K562 (cell line): ENCODE results near the gene AGPAT2. TPM values are rescaled to one million over a fixed set of nuclear protein-coding genes. Genes with fewer than 3 reads are reported as not detected.

ENCODE experiments used
- ATAC-seq: fragments of 200-7000 bp; cut with Tn5 transposase; 3 replicates; pipeline ENCODE4 v1.9.1; 2020; ENCODE audit warnings: moderate library complexity
- BruUV-seq: library from RNA; stranded (reverse); fragments of 400-500 nt; replicated peaks from 2 replicates; lab custom pipeline; 2021; lab: Mats Ljungman, UMichigan
- CTCF ChIA-PET: fragments of 300-600 bp; formaldehyde crosslinking; extraction: SDS; loops from one replicate; lab custom pipeline; 2021; ENCODE audit warnings: low intra/inter-chr PET ratio; lab: Yijun Ruan, JAX
- POLR2A ChIA-PET: fragments of 300-600, 350-650 bp; sonication (Branson Sonifier 250); formaldehyde crosslinking; extraction: SDS; loops from one replicate; lab custom pipeline; 2021; ENCODE audit warnings: antibody characterized with exemption, inconsistent platforms; lab: Yijun Ruan, JAX
- DNase-seq, 4 experiments: peaks; one replicate each; pipeline versions ENCODE4 v3.0.0 to v3.0.0-alpha.2; 2011 to 2018; ENCODE audit warnings: low spot score in 3 of 4, mixed read lengths in 3 of 4; ENCODE audit errors: extremely low read depth in 1 of 4
- FAIRE-seq: peaks from 2 replicates; lab custom pipeline; 2011; peaks lifted over from hg19 to GRCh38; lab: Jason Lieb, UNC
- H2AFZ ChIP-seq: 2 replicates; pipeline ENCODE4 v1.6.0; 2011; ENCODE audit warnings: low read depth, low read length, control low read depth, inconsistent platforms
- H3K27ac ChIP-seq: fragments of 200-600 bp; 3 replicates; pipeline ENCODE4 v1.8.0; 2011; ENCODE audit warnings: low read depth, mild to moderate bottlenecking, control low read depth, inconsistent platforms, low read length, moderate library complexity, mixed read lengths; ENCODE audit errors: extremely low read depth
- H3K27me3 ChIP-seq, 2 experiments: fragments of 300-600 bp in 1 of 2; 2 replicates in 1 of 2; 3 replicates in 1 of 2; pipeline versions ENCODE4 v1.6.0 to v1.8.0; 2011; ENCODE audit warnings: inconsistent platforms in 2 of 2, low read length in 2 of 2, mild to moderate bottlenecking in 1 of 2, mixed read lengths in 1 of 2, moderate library complexity in 1 of 2; ENCODE audit not compliant: control insufficient read depth in 2 of 2, insufficient read depth in 2 of 2
- H3K36me3 ChIP-seq: fragments of 300-600 bp; 3 replicates; pipeline ENCODE4 v1.8.0; 2011; ENCODE audit warnings: mild to moderate bottlenecking, low read length, inconsistent platforms; ENCODE audit not compliant: control insufficient read depth, insufficient read depth
- H3K4me1 ChIP-seq, 2 experiments: fragments of 200-600 bp in 1 of 2; replicated peaks in 1 of 2; 2 replicates in 1 of 2; 3 replicates in 1 of 2; pipeline versions ENCODE4 v1.5.1 to v1.8.0; 2011; ENCODE audit warnings: inconsistent platforms in 2 of 2, low read length in 2 of 2, mild to moderate bottlenecking in 1 of 2, mixed read lengths in 1 of 2, moderate library complexity in 1 of 2; ENCODE audit not compliant: control insufficient read depth in 2 of 2, insufficient read depth in 2 of 2
- H3K4me2 ChIP-seq: 2 replicates; pipeline ENCODE4 v1.6.1; 2011; ENCODE audit warnings: low read length, control low read depth, inconsistent platforms, mixed read lengths; ENCODE audit not compliant: insufficient read depth
- H3K4me3 ChIP-seq: fragments of 200-600 bp; sonication (generic), shearing (Covaris generic); 2 replicates; pipeline ENCODE4 v1.5.1; 2016; ENCODE audit warnings: control low read depth, inconsistent platforms
- H3K79me2 ChIP-seq: fragments of 200-600 bp; 3 replicates; pipeline ENCODE4 v1.8.0; 2011; ENCODE audit warnings: low read length, inconsistent platforms; ENCODE audit not compliant: control insufficient read depth, insufficient read depth
- H3K9ac ChIP-seq, 2 experiments: 2 replicates each; pipeline versions ENCODE4 v1.6.0 to v1.6.1; 2011; ENCODE audit warnings: low read depth in 2 of 2, low read length in 2 of 2, control low read depth in 1 of 2, inconsistent platforms in 1 of 2, mild to moderate bottlenecking in 1 of 2, mixed read lengths in 1 of 2; ENCODE audit not compliant: insufficient read depth in 1 of 2
- H3K9me1 ChIP-seq: one replicate; pipeline ENCODE4 v1.6.0; 2011; ENCODE audit warnings: inconsistent platforms, mild to moderate bottlenecking, low read length, moderate library complexity; ENCODE audit not compliant: control insufficient read depth, insufficient read depth
- H3K9me3 ChIP-seq: replicated peaks from 2 replicates; pipeline ENCODE4 v1.5.1; 2011; ENCODE audit warnings: low read depth, low read length, inconsistent platforms; ENCODE audit not compliant: control insufficient read depth, insufficient read depth
- H4K20me1 ChIP-seq: replicated peaks from 2 replicates; pipeline ENCODE4 v1.6.1; 2011; ENCODE audit warnings: low read length, inconsistent platforms, mixed read lengths; ENCODE audit not compliant: control insufficient read depth, insufficient read depth
- BMI1 ChIP-seq: fragments of 150-350 bp; IDR thresholded peaks from 2 replicates; pipeline ENCODE4 v1.6.1; 2014; ENCODE audit warnings: low read length
- HMG20B ChIP-seq: fragments of 250-450 bp; sonication (Bioruptor Pico); IDR thresholded peaks from 2 replicates; pipeline ENCODE4 v1.5.0; 2021; ENCODE audit warnings: mild to moderate bottlenecking
- KAT7 ChIP-seq: sonication (generic); formaldehyde crosslinking; IDR thresholded peaks from 2 replicates; pipeline ENCODE4 v1.8.0; 2022; ENCODE audit warnings: missing genetic modification reagents, mild to moderate bottlenecking, borderline replicate concordance
- KDM2B ChIP-seq: fragments of 250-450 bp; sonication (Bioruptor Pico); IDR thresholded peaks from 2 replicates; pipeline ENCODE4 v1.8.0; 2021; ENCODE audit warnings: mild to moderate bottlenecking, moderate library complexity
- LCOR ChIP-seq: sonication (generic); formaldehyde crosslinking; IDR thresholded peaks from 2 replicates; pipeline ENCODE4 v1.8.0; 2022; ENCODE audit warnings: mild to moderate bottlenecking, missing genetic modification reagents
- MCM5 ChIP-seq: fragments of 450-650 bp; IDR thresholded peaks from 2 replicates; pipeline ENCODE4 v1.6.1; 2016; ENCODE audit warnings: low read depth
- POLR2A ChIP-seq: fragments of 450-650 bp; conservative IDR thresholded peaks from 2 replicates; pipeline ENCODE4 v1.6.1; 2016
- POLR2AphosphoS2 ChIP-seq: IDR thresholded peaks from 2 replicates; pipeline ENCODE4 v1.6.1; 2012; ENCODE audit warnings: low read length, improper control_type of control experiment
- PURB ChIP-seq: sonication (generic); formaldehyde crosslinking; IDR thresholded peaks from 2 replicates; pipeline ENCODE4 v1.9.0; 2021; ENCODE audit warnings: low read depth, mild to moderate bottlenecking, missing genetic modification reagents
- SNIP1 ChIP-seq: fragments of 450-650 bp; IDR thresholded peaks from 2 replicates; pipeline ENCODE4 v1.7.1; 2017; ENCODE audit warnings: low read depth, mild to moderate bottlenecking
- SRSF9 ChIP-seq: fragments of 200-400 bp; formaldehyde crosslinking; IDR thresholded peaks from 2 replicates; pipeline ENCODE4 v1.6.1; 2017; ENCODE audit warnings: low read depth, low read length, borderline replicate concordance
- ZBTB7A ChIP-seq: IDR thresholded peaks from 2 replicates; pipeline ENCODE4 v1.6.1; 2011; ENCODE audit warnings: low read depth, mild to moderate bottlenecking, low read length, moderate library complexity, borderline replicate concordance; ENCODE audit not compliant: control insufficient read depth
- ZNF830 ChIP-seq: fragments of 250-450 bp; sonication (Bioruptor Pico); IDR thresholded peaks from 2 replicates; pipeline ENCODE4 v1.5.0; 2021; ENCODE audit warnings: mild to moderate bottlenecking
- WGBS: fragments of 100-300 bp; shearing (Covaris generic); methylation state at CpG from one replicate; pipeline ENCODE4 v1.1.6; 2016; ENCODE audit warnings: low coverage, mixed read lengths; ENCODE audit not compliant: insufficient coverage; ENCODE audit errors: missing lambda C conversion rate; 5-methylcytosine and 5-hydroxymethylcytosine counted together
- in situ Hi-C: fragments of 300-500 bp; cut with MboI; formaldehyde crosslinking; loops from 4 replicates; pipeline ENCODE4 v1.15.0; 2018; ENCODE audit warnings: inconsistent platforms, mixed read lengths
- intact Hi-C: fragments of 100-400 bp; cut with micrococcal nuclease; formaldehyde crosslinking; loops from 2 replicates; pipeline ENCODE4 v1.14.2; 2022
- polyA plus RNA-seq, 8 experiments: library from polyadenylated mRNA; depleted of rRNA in 4 of 8; stranded (reverse) in 5 of 8; unstranded in 3 of 8; fragments of >200 nt; fragmentation: Nextera tagmentation in 2 of 8; fragmentation: Illumina TruSeq in 1 of 8; extraction: Ambion mirVana in 2 of 8; extraction: Trizol in 1 of 8; gene quantifications; 2 replicates each; pipeline versions ENCODE4 v1.2.1 to v1.2.3, GENCODE V29; 2011 to 2014; ENCODE audit warnings: inconsistent platforms in 1 of 8, missing spikeins in 1 of 8
- total RNA-seq, 7 experiments: library from RNA; depleted of rRNA in 6 of 7; stranded (reverse); fragments of >200 nt in 6 of 7; fragmentation: Illumina TruSeq in 2 of 7; extraction: Trizol in 2 of 7; gene quantifications; 2 replicates each; pipeline versions ENCODE4 v1.2.1 to v1.2.3, GENCODE V29; 2011 to 2021; ENCODE audit warnings: low replicate concordance in 1 of 7
- TF ChIP-seq, protein P1 (sequence below): fragments of 450-650 bp; IDR thresholded peaks from 2 replicates; pipeline ENCODE4 v1.6.1; 2016; ENCODE audit warnings: borderline replicate concordance
- TF ChIP-seq, protein P2 (sequence below): fragments of 450-650 bp; IDR thresholded peaks from 2 replicates; pipeline ENCODE4 v1.7.1; 2018; ENCODE audit warnings: mild to moderate bottlenecking, low read depth; ENCODE audit not compliant: partially characterized antibody
- TF ChIP-seq, protein P3 (sequence below): fragments of 450-650 bp; formaldehyde crosslinking; IDR thresholded peaks from 2 replicates; pipeline ENCODE4 v1.4.0; 2020; ENCODE audit warnings: mild to moderate bottlenecking

AGPAT2 gene
- total and polyA plus RNA-seq, 9 of the 15 experiments (the other 6 are each of a cell fraction or from before 2014, with no cell fraction given), result 0.13 to 54.5 (median 23.9) TPM

DNA sequence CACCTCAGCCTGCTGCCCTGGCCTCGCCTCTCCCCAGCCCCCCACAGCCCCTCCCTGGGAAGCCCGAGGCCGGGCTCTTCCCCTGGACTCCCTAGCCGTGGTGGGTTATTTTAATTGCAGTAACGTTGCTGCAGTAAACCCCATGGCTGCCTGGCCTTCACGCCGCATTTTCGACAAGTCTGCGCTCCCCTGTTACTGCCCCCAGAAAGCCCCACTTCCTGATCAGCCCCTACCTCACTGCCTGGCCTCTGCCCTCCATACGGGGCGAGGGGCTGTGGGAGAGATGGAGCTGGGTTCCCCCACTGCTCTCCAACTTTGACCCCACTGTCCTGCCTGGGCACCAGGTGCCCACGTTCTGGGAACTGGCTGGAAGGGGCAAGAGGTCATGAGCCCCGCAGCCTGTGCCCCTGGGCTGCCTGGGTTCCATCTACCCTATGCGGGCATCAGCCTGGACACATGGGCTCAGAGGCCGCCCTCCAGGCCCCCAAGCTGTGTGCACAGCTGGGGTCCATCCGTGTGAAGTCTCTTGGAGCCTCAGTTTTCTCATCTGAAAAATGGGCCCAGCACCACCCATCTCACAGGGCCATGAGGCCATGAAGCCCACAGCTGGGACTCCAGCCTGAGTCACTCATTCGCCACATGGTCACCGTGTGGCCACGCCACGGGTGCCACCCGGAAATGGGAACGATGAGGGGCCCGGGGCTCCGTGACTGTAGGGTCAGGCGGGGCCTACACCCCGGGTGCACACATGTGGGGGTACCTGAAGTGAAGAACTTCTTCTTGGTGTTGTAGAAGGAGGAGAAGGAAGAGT is 13.1 kb downstream of the AGPAT2 start:
- Histone ChIP-seq H3K4me3 (no peak overlapping the region), H2AFZ (no peak overlapping the region), H3K79me2 (peaks cover 9% of the 10 kb centered on the region), H3K4me1 (peaks cover 10 to 99% of the 10 kb centered on the region in 2 experiments; a peak in 4 of 5 replicates), H3K27ac (peak overlapping the region; percentile 27; the same call in 1 of the 3 replicates), H3K27me3 (no peaks in the 10 kb centered on the region), H4K20me1 (peaks cover 35% of the 10 kb centered on the region), H3K36me3 (peaks cover 65% of the 10 kb centered on the region; the same call in 2 of the 3 replicates), H3K9me1 (no peaks in the 10 kb centered on the region), H3K9me3 (no peaks in the 10 kb centered on the region), H3K4me2 (no peak overlapping the region), H3K9ac (peak overlapping the region in 1 of 2 experiments; percentile 82; a peak in 2 of 4 replicates)
- no peak for ATAC-seq
- POLR2A ChIA-PET, result interaction anchor here (0.8 to 2.1 kb wide), 8 partner anchors 10 to 55 kb away, joined by 3 to 7 read pairs (median 4); no protein-coding TSS in a partner anchor
- intact Hi-C loops, result no loop called here
- BruUV-seq, result no TSS peak
- in situ Hi-C loops, result no loop called here
- peak in 2 of 4 experiments; percentile 42 to 67 for DNase-seq
- 67% methylated on average over 26 of the region's 26 CpGs for WGBS
- no peak for FAIRE-seq
- CTCF ChIA-PET, result no interaction called here
- TF ChIP-seq KDM2B (CRISPR knock-in tag) (no peak), LCOR (CRISPR knock-in tag) (peak; percentile 52), BMI1 (no peak), ZNF830 (CRISPR knock-in tag) (no peak), HMG20B (CRISPR knock-in tag) (no peak), SRSF9 (no peak), SNIP1 (no peak), POLR2AphosphoS2 (peak; percentile 84), PURB (CRISPR knock-in tag) (no peak), ZBTB7A (peak; percentile 70), POLR2A (peak; percentile 62), MCM5 (no peak), KAT7 (CRISPR knock-in tag) (no peak)
- TF ChIP-seq, protein P1, sequence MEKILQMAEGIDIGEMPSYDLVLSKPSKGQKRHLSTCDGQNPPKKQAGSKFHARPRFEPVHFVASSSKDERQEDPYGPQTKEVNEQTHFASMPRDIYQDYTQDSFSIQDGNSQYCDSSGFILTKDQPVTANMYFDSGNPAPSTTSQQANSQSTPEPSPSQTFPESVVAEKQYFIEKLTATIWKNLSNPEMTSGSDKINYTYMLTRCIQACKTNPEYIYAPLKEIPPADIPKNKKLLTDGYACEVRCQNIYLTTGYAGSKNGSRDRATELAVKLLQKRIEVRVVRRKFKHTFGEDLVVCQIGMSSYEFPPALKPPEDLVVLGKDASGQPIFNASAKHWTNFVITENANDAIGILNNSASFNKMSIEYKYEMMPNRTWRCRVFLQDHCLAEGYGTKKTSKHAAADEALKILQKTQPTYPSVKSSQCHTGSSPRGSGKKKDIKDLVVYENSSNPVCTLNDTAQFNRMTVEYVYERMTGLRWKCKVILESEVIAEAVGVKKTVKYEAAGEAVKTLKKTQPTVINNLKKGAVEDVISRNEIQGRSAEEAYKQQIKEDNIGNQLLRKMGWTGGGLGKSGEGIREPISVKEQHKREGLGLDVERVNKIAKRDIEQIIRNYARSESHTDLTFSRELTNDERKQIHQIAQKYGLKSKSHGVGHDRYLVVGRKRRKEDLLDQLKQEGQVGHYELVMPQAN, result no peak; the same call in 1 of the 2 replicates
- TF ChIP-seq, protein P2, sequence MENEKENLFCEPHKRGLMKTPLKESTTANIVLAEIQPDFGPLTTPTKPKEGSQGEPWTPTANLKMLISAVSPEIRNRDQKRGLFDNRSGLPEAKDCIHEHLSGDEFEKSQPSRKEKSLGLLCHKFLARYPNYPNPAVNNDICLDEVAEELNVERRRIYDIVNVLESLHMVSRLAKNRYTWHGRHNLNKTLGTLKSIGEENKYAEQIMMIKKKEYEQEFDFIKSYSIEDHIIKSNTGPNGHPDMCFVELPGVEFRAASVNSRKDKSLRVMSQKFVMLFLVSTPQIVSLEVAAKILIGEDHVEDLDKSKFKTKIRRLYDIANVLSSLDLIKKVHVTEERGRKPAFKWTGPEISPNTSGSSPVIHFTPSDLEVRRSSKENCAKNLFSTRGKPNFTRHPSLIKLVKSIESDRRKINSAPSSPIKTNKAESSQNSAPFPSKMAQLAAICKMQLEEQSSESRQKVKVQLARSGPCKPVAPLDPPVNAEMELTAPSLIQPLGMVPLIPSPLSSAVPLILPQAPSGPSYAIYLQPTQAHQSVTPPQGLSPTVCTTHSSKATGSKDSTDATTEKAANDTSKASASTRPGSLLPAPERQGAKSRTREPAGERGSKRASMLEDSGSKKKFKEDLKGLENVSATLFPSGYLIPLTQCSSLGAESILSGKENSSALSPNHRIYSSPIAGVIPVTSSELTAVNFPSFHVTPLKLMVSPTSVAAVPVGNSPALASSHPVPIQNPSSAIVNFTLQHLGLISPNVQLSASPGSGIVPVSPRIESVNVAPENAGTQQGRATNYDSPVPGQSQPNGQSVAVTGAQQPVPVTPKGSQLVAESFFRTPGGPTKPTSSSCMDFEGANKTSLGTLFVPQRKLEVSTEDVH, result no peak
- TF ChIP-seq, protein P3, sequence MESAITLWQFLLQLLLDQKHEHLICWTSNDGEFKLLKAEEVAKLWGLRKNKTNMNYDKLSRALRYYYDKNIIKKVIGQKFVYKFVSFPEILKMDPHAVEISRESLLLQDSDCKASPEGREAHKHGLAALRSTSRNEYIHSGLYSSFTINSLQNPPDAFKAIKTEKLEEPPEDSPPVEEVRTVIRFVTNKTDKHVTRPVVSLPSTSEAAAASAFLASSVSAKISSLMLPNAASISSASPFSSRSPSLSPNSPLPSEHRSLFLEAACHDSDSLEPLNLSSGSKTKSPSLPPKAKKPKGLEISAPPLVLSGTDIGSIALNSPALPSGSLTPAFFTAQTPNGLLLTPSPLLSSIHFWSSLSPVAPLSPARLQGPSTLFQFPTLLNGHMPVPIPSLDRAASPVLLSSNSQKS, result no peak
